ENCODE results near the gene RTTN.

DNA sequence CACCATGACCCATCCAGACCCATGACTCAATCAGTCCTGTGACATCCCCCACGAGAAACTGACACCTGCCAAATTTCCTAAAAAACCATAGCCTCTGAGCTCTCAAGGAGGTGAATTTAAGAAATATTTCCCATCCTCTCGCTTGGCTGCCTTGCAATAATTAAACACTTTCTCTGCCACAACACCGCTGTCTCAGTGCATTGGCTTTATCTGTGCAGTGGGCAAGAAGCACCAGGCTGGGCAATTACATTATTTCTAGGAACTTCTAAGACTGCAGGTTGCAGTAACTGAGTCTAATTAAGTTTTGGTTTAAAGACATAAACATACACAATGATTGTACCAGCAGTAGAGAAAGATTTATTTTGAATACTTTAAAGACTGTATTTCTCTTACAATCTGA lies 22.0 kb upstream of the RTTN start:
- no peak for TF ChIP-seq CTCF (optimal IDR thresholded peaks at IDR 0.05 in 1 of 3, IDR thresholded peaks at IDR 0.05 in 1 of 3, conservative IDR thresholded peaks at IDR 0.05 in 1 of 3; ENCODE audit: extremely low read depth in 1 of 3, insufficient read depth in 2 of 3, low read length in 3 of 3)
- no peak for TF ChIP-seq EZH2 (IDR thresholded peaks at IDR 0.05; ENCODE audit: low read length)

All from keratinocyte (primary cell).